K562 (cell line): ENCODE data around the gene BLOC1S3. TPM values are rescaled to one million over a fixed set of nuclear protein-coding genes. Genes with fewer than 3 reads are reported as not detected.
A peak's percentile ranks its signal among the peaks of the same experiment; 100 is the strongest.

Source experiments
- ARNT ChIP-seq, 2 experiments: fragments of 450-650 bp; IDR thresholded peaks; 2 replicates each; pipeline ENCODE4 v1.6.1; 2016; ENCODE audit warnings: mild to moderate bottlenecking in 1 of 2
- ASH1L ChIP-seq: fragments of 450-650 bp; IDR thresholded peaks from 2 replicates; pipeline ENCODE4 v1.6.1; 2018; ENCODE audit warnings: borderline replicate concordance, mild to moderate bottlenecking, low read depth; ENCODE audit not compliant: partially characterized antibody
- ATF7 ChIP-seq: fragments of 450-650 bp; IDR thresholded peaks from 2 replicates; pipeline ENCODE4 v1.7.1; 2014; ENCODE audit warnings: mild to moderate bottlenecking, moderate library complexity
- DACH1 ChIP-seq: fragments of 450-650 bp; IDR thresholded peaks from 2 replicates; pipeline ENCODE4 v1.6.1; 2018; ENCODE audit not compliant: partially characterized antibody
- ELF1 ChIP-seq: fragments of 200-800 bp; sonication (Bioruptor generic); IDR thresholded peaks from 2 replicates; pipeline ENCODE4 v1.6.1; 2016; ENCODE audit warnings: missing genetic modification characterization, missing compliant biosample characterization
- EWSR1 ChIP-seq: fragments of 450-650 bp; IDR thresholded peaks from 2 replicates; pipeline ENCODE4 v1.6.1; 2018; ENCODE audit warnings: borderline replicate concordance, mild to moderate bottlenecking, low read depth, moderate library complexity; ENCODE audit not compliant: partially characterized antibody
- FOXM1 ChIP-seq, 2 experiments: fragments of 450-650 bp in 1 of 2; sonication (generic) in 1 of 2; formaldehyde crosslinking in 1 of 2; IDR thresholded peaks; 2 replicates each; pipeline versions ENCODE4 v1.6.1 to v1.9.0; 2017 to 2022; ENCODE audit warnings: low read depth in 2 of 2, mild to moderate bottlenecking in 2 of 2, missing genetic modification reagents in 1 of 2, moderate library complexity in 1 of 2
- HES1 ChIP-seq: fragments of 450-650 bp; IDR thresholded peaks from 2 replicates; pipeline ENCODE4 v1.6.1; 2016; ENCODE audit warnings: low read depth, mild to moderate bottlenecking, moderate library complexity
- IRF2 ChIP-seq: sonication (generic); formaldehyde crosslinking; IDR thresholded peaks from 2 replicates; pipeline ENCODE4 v1.8.1; 2022; ENCODE audit warnings: mild to moderate bottlenecking, missing genetic modification reagents
- MAFF ChIP-seq: IDR thresholded peaks from 2 replicates; pipeline ENCODE4 v1.6.1; 2012; ENCODE audit warnings: low read length, improper control_type of control experiment
- MLX ChIP-seq, 2 experiments: fragments of 450-650 bp in 1 of 2; sonication (generic) in 1 of 2; formaldehyde crosslinking; conservative IDR thresholded peaks; 2 replicates each; pipeline versions ENCODE4 v1.4.0 to v1.8.1; 2020 to 2022; ENCODE audit warnings: mild to moderate bottlenecking in 1 of 2, missing genetic modification reagents in 1 of 2
- MXI1 ChIP-seq: IDR thresholded peaks from 2 replicates; pipeline ENCODE4 v1.6.1; 2011; ENCODE audit warnings: low read depth, mild to moderate bottlenecking, improper control_type of control experiment, low read length
- NCOA4 ChIP-seq: fragments of 450-650 bp; IDR thresholded peaks from 2 replicates; pipeline ENCODE4 v1.6.1; 2018; ENCODE audit warnings: mild to moderate bottlenecking; ENCODE audit not compliant: partially characterized antibody
- NFE2L1 ChIP-seq: fragments of 450-650 bp; IDR thresholded peaks from 2 replicates; pipeline ENCODE4 v1.6.1; 2016; ENCODE audit warnings: missing genetic modification characterization, low read depth, mild to moderate bottlenecking, missing compliant biosample characterization, moderate library complexity, borderline replicate concordance
- POU5F1 ChIP-seq: fragments of 150-350 bp; IDR thresholded peaks from 2 replicates; pipeline ENCODE4 v1.6.1; 2014; ENCODE audit warnings: borderline replicate concordance, low read length, low read depth, mild to moderate bottlenecking; ENCODE audit not compliant: partially characterized antibody
- SMAD4 ChIP-seq: fragments of 250-450 bp; sonication (Bioruptor Pico); conservative IDR thresholded peaks from 2 replicates; pipeline ENCODE4 v1.8.0; 2021; ENCODE audit warnings: inconsistent platforms, mild to moderate bottlenecking, moderate library complexity
- TGIF2 ChIP-seq: sonication (generic); formaldehyde crosslinking; IDR thresholded peaks from 2 replicates; pipeline ENCODE4 v1.8.1; 2022; ENCODE audit warnings: mild to moderate bottlenecking, missing genetic modification reagents, moderate library complexity
- ZBTB33 ChIP-seq: sonication (generic); formaldehyde crosslinking; IDR thresholded peaks from 2 replicates; pipeline ENCODE4 v1.8.1; 2023; ENCODE audit warnings: mild to moderate bottlenecking, missing genetic modification reagents
- ZNF408 ChIP-seq: fragments of 250-450 bp; sonication (Bioruptor Pico); IDR thresholded peaks from 2 replicates; pipeline ENCODE4 v1.4.0; 2020; ENCODE audit warnings: low read depth, mild to moderate bottlenecking, moderate library complexity
- ZNF644 ChIP-seq: fragments of 200-800 bp; sonication (Bioruptor generic); IDR thresholded peaks from 2 replicates; pipeline ENCODE4 v1.6.1; 2016; ENCODE audit warnings: low read depth, missing genetic modification characterization, missing compliant biosample characterization
- ZNF668 ChIP-seq: fragments of 250-450 bp; sonication (Bioruptor Pico); IDR thresholded peaks from 2 replicates; pipeline ENCODE4 v1.8.0; 2022; ENCODE audit warnings: mild to moderate bottlenecking, inconsistent platforms
- polyA plus RNA-seq, 8 experiments: library from polyadenylated mRNA; depleted of rRNA in 4 of 8; stranded (reverse) in 5 of 8; unstranded in 3 of 8; fragments of >200 nt; fragmentation: Nextera tagmentation in 2 of 8; fragmentation: Illumina TruSeq in 1 of 8; extraction: Ambion mirVana in 2 of 8; extraction: Trizol in 1 of 8; gene quantifications; 2 replicates each; pipeline versions ENCODE4 v1.2.1 to v1.2.3, GENCODE V29; 2011 to 2014; ENCODE audit warnings: inconsistent platforms in 1 of 8, missing spikeins in 1 of 8
- total RNA-seq, 7 experiments: library from RNA; depleted of rRNA in 6 of 7; stranded (reverse); fragments of >200 nt in 6 of 7; fragmentation: Illumina TruSeq in 2 of 7; extraction: Trizol in 2 of 7; gene quantifications; 2 replicates each; pipeline versions ENCODE4 v1.2.1 to v1.2.3, GENCODE V29; 2011 to 2021; ENCODE audit warnings: low replicate concordance in 1 of 7
- TF ChIP-seq, protein P1 (sequence below): fragments of 450-650 bp; formaldehyde crosslinking; IDR thresholded peaks from 2 replicates; pipeline ENCODE4 v1.4.0; 2022; ENCODE audit warnings: missing genetic modification characterization
- TF ChIP-seq, protein P2 (sequence below): fragments of 250-450 bp; sonication (Bioruptor Pico); IDR thresholded peaks from 2 replicates; pipeline ENCODE4 v1.8.0; 2022; ENCODE audit warnings: moderate library complexity, mild to moderate bottlenecking, inconsistent platforms

BLOC1S3 gene
- total and polyA plus RNA-seq, 9 of the 15 experiments (the other 6 are each of a cell fraction or from before 2014, with no cell fraction given) = 3.9 to 20.2 (median 10.4) TPM

DNA sequence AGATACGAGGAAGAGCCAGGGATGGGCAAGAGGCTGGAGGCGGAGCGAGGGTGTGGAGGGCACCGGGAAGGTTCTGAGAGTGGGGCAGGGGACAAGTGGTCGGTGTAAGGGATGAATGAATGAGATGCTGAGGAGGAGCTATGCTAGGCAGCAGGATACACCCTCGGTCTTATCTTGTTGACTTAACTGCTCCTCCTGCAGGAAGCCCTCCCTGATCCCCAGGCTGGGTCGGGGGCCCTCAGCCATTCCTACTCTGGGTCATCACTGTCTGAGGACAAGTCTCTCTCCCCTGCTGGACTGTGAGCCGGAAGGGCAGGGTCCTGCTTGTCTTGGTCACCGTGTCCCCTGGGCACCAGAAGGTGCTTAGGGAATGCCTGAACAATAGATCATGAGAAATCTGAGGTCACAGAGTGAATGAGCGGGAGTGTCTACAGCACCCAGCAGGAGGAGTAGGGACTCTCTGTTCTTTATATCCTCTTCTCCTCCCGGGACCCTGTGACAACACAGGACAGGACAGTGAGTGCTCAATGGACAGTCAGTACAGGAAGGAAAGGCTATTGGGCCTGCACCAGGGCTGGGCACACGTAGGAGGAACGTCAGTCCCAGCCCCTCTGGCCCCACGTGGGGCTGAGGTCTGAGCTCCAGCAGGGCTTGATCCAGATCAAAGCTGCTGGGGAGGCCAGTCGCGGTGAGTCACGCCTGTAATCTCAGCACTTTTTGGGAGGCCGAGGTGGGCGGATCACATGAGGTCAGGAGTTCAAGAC is 24.3 kb upstream of the BLOC1S3 start (continued):
- TF ChIP-seq ZBTB33 (CRISPR knock-in tag) = no peak
- TF ChIP-seq ARNT (IDR thresholded peaks at IDR 0.05) = no peak
- TF ChIP-seq ATF7 = peak; percentile 41; the same call in 1 of the 2 replicates
- TF ChIP-seq POU5F1 = no peak
- no peak for TF ChIP-seq TGIF2 (CRISPR knock-in tag)
- peak; percentile 75 for TF ChIP-seq HES1
- TF ChIP-seq, protein P1, sequence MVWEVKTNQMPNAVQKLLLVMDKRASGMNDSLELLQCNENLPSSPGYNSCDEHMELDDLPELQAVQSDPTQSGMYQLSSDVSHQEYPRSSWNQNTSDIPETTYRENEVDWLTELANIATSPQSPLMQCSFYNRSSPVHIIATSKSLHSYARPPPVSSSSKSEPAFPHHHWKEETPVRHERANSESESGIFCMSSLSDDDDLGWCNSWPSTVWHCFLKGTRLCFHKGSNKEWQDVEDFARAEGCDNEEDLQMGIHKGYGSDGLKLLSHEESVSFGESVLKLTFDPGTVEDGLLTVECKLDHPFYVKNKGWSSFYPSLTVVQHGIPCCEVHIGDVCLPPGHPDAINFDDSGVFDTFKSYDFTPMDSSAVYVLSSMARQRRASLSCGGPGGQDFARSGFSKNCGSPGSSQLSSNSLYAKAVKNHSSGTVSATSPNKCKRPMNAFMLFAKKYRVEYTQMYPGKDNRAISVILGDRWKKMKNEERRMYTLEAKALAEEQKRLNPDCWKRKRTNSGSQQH (CRISPR knock-in tag) = no peak
- no peak for TF ChIP-seq DACH1
- TF ChIP-seq NCOA4 = no peak
- TF ChIP-seq ELF1 = no peak
- no peak for TF ChIP-seq IRF2 (CRISPR knock-in tag)
- no peak for TF ChIP-seq MXI1
- TF ChIP-seq MLX (CRISPR knock-in tag; conservative IDR thresholded peaks at IDR 0.05) = no peak
- no peak for TF ChIP-seq ZNF408 (CRISPR knock-in tag)
- no peak for TF ChIP-seq ASH1L
- no peak for TF ChIP-seq MAFF
- TF ChIP-seq, protein P2, sequence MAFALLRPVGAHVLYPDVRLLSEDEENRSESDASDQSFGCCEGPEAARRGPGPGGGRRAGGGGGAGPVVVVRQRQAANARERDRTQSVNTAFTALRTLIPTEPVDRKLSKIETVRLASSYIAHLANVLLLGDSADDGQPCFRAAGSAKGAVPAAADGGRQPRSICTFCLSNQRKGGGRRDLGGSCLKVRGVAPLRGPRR (CRISPR knock-in tag) = no peak
- TF ChIP-seq EWSR1 = no peak
- TF ChIP-seq SMAD4 (CRISPR knock-in tag) = no peak
- TF ChIP-seq NFE2L1 (tag) = no peak
- no peak for TF ChIP-seq ZNF644
- TF ChIP-seq FOXM1 (IDR thresholded peaks at IDR 0.05; ENCODE audit: low read depth) = no peak
- TF ChIP-seq FOXM1 (CRISPR knock-in tag; IDR thresholded peaks at IDR 0.05; ENCODE audit: low read depth) = no peak
- TF ChIP-seq ZNF668 (CRISPR knock-in tag) = no peak
